Coronary artery (tissue), 2 donors: ENCODE results near the gene SPSB1.
A peak's percentile ranks its signal among the peaks of the same experiment; 100 is the strongest.

Experiments
- DNase-seq: peaks from one replicate; pipeline ENCODE4 v3.0.0-alpha.2; 2017; ENCODE audit warnings: low spot score
- H3K27ac ChIP-seq, 2 donors: fragments of 200-600 bp; sonication (generic); one replicate each; pipeline ENCODE4 v1.5.1; 2016 to 2019
- H3K4me3 ChIP-seq: fragments of 200-600 bp; sonication (generic); 2 replicates; pipeline ENCODE4 v1.5.1; 2016; ENCODE audit warnings: mild to moderate bottlenecking, moderate library complexity
- CTCF ChIP-seq: fragments of 200-600 bp; sonication (generic); IDR thresholded peaks from one replicate; pipeline ENCODE4 v1.5.1; 2019; ENCODE audit warnings: antibody characterized with exemption

SPSB1 gene

GRCh38 chr1:9319208-9319788 is 26.6 kb downstream of the SPSB1 start:
- TF ChIP-seq CTCF = no peak
- H3K4me3 ChIP-seq = no peak overlapping the region
- DNase-seq = no peak
- peak overlapping the region in 1 of 2 donors; percentile 79 for H3K27ac ChIP-seq

GRCh38 chr1:9319789-9320519 is 27.3 kb downstream of the SPSB1 start:
- H3K27ac ChIP-seq = peak overlapping the region in 1 of 2 donors; percentile 79

GRCh38 chr1:9320520-9321479 is 28.1 kb downstream of the SPSB1 start:
- no peak for TF ChIP-seq CTCF
- peak overlapping the region; percentile 26 for H3K4me3 ChIP-seq
- peak overlapping the region; percentile 58 to 79 for H3K27ac ChIP-seq
- no peak for DNase-seq

More at GRCh38 chr1:9319789-9320519, 27.3 kb downstream of the SPSB1 start:
- H3K4me3 ChIP-seq = no peak overlapping the region
- TF ChIP-seq CTCF = no peak
- DNase-seq = no peak

- Histone ChIP-seq H3K4me3 (peak overlapping the region; percentile 26), H3K27ac (peak overlapping the region; percentile 58 to 79)
- no peak for TF ChIP-seq CTCF
- DNase-seq = no peak
These were observed 28.8 kb downstream of the SPSB1 start for GRCh38 chr1:9321480-9321849.

GRCh38 chr1:9321986-9322660 is 29.4 kb downstream of the SPSB1 start:
- DNase-seq = no peak
- peak overlapping the region; percentile 26 for H3K4me3 ChIP-seq
- no peak for TF ChIP-seq CTCF
- peak overlapping the region; percentile 58 to 89 for H3K27ac ChIP-seq

GRCh38 chr1:9322661-9323244 is 30.1 kb downstream of the SPSB1 start:
- H3K4me3 ChIP-seq = no peak overlapping the region
- H3K27ac ChIP-seq = peak overlapping the region; percentile 48 to 89
- TF ChIP-seq CTCF = no peak
- no peak for DNase-seq
